T-helper 22 cell (primary cell): ENCODE data around the gene SEC14L5.
A peak's percentile ranks its signal among the peaks of the same experiment; 100 is the strongest.

ENCODE experiments used
- DNase-seq: peaks from one replicate; pipeline ENCODE4 v3.0.0-alpha.2; 2020; ENCODE audit warnings: low read depth

Gene SEC14L5

DNA sequence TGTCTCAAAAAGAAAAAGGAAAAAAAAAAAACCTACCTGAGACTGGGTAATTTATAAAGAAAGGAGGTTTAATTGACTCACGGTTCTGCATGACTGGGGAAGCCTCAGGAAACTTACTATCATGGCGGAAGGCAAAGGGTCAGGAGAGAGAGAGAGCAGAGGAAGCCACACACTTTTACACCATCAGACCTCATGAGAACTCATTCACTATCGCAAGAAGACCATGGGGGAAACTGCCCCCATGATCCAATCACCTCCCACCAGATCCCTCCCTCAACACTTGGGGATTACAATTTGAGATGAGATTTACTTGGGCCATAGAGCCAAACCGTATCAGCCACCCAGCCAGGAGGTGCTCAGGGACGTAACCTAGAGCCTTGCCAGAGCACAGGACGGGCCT is 54.8 kb downstream of the SEC14L5 start:
- DNase-seq, result no peak

DNA sequence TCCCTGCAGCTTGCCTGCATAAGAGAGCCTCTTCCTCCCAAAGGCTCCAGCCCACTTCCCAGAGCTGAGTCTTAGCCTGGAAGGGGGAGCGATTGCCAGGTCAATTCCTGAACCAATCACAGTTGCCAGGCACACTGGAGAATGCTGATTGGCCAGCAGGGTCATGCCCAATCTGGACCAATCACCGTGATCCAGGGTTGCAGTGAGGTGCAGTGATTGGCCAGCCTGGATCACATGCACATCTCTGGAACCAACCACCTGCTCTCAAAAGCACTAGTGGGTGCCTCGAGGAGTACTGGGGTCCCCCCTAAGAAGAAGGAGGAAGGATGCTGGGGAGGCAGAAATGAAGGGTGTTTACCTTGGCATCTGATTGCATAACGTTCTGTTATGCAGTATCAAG is 57.2 kb downstream of the SEC14L5 start:
- no peak for DNase-seq

DNA sequence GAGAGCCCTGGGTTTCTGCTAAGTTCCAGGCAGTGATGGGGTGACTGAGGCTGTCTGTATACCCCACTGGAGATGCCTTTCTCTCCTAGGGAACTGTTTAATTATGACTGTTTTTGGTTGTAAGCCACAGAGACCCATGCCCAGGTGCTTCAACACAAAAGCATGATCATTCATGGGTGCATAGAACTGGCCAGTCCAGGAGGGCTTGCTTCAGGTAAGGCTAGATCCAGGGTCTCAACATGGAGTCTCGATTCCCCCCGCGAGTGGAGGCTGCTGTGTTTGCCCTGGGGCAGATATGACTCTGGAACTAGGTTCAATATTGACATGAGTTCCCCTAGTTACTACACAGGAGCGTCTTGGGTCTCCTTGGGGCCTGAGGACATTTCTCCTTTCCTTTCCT is 57.8 kb downstream of the SEC14L5 start:
- no peak for DNase-seq

DNA sequence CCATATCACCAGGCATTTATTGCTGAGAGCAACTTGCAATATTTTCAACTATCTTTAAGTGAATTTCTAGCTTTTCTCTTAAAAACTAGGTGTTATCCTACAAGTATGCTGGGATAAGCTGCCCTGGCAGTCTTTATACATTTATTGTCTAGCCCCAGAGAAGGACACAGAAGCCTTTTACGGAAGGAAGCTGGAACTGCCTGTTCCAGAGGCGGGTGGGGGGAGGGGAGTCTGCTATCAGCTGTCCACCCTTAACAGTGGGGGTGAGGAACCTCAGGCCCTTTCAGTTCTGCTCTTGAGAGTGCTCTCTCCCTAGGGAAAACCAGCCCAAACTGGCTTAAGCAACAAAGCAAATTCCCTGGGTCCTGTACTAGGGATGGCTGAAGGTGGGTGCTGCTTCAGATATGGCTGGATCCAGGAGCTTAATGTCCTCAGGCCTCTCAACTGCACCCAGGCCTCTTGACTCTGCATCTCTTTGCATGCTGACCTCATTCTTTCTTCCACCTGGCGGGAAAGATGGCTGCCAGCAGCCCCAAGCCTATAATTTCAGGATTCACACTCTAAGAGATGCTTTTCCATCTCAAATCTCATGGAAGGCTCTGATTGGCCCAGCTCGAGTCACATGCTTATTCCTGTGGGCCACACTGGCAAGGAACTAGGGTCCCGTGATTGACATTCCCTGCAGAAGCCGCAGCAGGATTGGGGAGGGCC is 59.0 kb downstream of the SEC14L5 start:
- DNase-seq, result no peak

DNA sequence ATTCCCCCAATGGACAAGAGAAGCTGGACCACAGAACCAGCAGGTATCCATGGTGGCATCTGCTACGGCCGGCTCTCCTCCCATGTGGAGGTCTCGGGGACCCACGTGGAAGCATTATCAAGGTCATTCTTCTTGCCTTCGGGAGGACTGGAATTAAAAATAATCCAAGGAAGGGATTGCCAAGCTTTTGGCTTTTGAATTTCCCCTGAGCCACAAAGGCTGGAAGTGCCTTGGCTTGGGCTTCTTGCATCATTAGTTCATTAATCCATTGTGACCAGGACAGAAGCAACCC is 59.5 kb downstream of the SEC14L5 start:
- DNase-seq, result no peak

DNA sequence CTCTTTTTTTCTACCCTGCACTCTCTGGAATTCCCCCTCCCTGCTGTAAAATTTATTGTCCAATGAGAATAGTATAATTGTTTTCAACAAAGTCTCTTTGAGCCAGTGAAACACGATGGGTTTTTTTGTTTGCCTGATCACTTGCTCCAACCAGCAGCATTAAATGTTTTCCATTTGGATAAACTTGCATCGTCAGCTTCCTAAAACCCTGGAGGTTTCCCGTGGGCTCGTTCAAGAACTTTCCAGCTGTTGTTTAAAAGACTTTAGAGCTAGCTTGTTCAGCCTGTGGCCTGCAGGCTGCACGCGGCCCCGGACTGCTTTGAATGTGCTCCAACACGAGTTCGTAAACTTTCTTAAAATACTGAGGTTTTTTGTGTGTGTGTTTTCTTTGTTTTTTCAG is 60.7 kb downstream of the SEC14L5 start:
- no peak for DNase-seq

DNA sequence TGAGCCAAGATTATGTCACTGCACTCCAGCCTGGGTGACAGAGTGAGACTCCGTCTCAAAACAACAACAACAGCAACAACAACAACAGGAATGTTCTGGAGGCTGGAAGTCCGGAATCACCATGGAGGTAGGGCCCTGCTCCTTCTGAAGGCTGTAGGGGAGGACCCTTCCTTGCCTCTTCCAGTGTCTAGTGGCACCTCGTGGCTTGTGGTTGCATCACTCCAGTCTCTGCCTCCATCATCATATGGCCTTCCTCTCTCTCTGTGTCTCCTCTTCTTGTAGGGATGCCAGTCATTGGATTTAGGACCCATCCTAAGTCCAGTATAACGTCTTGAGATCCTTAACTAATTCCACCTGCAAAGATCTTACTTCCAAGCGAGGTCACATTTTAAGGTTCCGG is 61.6 kb downstream of the SEC14L5 start:
- DNase-seq, result no peak

DNA sequence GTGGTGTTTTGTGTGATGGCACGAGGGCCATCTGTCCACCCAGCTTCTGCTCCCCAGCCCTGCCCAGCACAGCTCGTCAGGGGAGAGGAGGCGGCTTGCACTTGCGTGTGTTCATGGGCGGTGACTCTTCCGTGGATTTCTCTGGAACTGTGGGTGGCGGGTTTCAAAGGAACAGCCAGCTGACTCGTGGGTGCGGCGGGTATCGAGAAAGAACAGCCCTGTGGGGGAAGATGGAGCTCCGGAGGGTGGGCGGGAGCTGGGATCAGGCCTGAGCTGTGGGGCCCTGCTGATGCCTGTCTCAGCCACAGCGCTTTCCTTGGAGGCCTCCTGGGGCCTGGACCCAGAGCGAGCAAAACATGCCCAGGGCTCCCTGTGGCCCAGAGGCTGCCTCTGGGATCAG is 62.4 kb downstream of the SEC14L5 start:
- DNase-seq, result no peak

DNA sequence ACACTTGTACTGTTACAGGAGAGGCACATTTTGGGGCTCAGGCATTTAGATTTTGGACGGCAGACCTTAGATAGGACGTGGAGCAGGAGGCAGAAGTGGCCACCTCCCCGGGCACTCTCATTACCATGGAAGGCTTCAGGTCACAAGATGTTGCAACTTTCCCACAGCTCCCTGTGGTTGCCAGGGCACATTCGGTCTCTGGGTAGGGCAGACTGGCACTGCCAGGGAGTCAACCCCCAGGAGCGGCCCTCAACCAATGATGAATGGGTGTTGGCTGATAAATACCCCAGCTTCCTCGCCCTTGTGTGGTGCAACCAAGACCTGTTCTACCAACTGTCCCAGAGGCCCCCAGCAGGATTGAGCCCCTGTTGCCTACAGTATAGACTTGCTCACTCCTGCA is 64.4 kb downstream of the SEC14L5 start:
- DNase-seq, result no peak

DNA sequence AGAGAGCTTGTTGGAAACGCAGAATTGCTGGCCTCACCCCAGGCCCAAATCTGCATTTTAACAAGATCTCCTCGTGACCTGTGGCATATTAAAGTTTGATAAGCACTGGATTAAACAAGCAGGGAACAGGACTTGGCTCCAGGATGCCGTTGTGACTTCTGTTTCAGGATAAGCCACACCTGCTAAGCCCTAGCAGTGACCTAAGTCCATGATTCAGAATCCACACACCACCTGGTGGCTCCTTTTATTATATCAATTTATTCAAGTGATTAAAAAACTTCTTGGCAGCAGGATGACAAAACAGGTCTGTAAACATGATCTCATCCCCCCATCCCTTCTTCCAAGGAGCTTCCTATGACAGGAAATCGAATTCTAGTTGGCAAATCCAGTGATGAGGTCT is 66.5 kb downstream of the SEC14L5 start:
- DNase-seq, result no peak

DNA sequence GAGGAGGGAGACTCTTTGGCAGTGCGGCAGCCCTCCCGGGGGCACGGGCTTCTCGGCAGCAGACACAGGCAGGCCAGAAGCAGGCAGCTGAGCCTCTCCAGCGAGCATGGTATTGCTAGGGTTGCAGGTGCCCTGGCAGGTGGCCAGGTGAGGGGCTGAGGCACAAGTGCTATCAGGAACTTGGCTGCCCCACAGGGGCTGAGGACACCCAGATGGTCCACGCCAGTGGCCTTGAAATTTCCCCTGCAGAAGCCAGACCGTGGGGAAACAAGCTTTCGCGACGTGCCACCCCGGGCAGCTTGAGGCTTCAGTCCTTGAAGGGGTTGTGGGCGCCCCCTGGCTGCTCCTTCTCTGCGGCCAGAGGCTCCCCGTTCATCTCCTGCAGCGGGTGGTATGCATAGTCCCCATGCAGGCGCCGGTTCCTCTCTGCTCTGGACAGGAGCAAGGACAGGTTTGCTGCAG is 67.1 kb downstream of the SEC14L5 start:
- no peak for DNase-seq

DNA sequence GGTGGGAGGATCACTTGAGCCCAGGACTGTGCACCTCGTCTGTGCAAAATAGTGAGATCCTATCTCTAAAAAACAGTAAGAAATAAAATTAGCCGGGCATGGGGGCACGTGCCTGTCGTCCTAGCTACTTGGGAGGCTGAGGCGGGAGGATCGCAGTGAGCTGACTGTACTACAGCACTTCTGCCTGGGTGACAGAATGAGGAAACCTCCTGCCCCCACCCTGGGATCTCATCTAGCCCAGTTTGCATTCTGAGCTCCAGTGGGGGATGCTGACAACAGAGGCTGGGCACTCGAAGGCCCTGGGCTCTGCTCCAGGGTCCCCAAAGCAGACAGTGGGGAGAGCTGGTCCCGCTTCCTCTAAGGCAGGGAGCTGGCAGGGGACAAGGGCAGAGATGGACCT is 68.5 kb downstream of the SEC14L5 start:
- no peak for DNase-seq

DNA sequence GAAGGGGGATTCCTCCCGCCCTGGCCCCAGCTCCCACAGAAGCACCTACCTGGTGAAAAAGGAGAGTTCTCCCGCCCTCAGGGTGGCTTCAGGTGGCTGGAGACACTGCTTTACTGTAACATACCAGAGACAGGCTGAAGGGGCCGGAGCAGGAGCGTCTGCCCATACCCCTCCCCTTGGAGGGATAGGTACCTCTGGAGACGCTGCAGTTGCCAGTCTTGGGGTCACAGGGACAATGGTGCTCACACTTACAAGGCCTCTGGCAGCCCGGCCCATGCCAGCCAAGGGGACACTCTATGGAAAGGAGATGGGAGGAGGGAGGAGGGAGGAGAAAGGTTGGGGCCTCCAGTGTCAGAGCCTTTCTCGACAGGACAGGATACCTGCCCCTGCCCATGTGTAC is 69.0 kb downstream of the SEC14L5 start:
- no peak for DNase-seq

DNA sequence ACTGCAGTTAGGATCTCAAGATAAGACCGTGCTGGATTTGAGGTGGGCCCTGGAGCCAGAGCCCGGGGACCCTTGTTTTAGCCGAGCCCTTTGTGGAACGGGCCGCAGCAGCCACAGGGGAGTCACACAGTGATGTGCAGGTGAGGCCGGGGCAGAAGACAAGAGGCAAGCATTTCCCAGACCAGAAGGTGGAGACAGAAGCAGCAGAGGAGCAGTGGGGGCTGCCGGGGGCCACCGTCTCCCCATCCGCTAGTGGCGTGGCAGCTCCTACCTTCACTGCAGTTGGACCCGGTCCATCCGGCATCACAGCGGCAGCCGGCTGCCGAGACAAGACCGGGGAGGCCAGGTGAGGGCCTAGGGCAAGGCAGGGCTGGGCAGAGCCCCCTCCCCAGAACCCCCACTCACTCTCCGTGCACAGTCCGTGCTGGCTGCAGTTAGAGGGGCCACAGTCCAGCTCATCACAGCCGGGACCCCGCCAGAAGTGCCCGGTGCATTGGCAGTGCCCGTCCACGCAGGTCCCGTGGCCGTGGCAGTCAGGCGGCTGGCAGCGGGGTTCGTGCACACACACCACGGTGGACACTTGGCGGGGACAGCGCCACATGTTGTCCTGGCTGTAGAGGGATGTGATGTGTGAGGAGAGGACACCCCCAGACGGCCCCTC is 69.6 kb downstream of the SEC14L5 start:
- no peak for DNase-seq

DNA sequence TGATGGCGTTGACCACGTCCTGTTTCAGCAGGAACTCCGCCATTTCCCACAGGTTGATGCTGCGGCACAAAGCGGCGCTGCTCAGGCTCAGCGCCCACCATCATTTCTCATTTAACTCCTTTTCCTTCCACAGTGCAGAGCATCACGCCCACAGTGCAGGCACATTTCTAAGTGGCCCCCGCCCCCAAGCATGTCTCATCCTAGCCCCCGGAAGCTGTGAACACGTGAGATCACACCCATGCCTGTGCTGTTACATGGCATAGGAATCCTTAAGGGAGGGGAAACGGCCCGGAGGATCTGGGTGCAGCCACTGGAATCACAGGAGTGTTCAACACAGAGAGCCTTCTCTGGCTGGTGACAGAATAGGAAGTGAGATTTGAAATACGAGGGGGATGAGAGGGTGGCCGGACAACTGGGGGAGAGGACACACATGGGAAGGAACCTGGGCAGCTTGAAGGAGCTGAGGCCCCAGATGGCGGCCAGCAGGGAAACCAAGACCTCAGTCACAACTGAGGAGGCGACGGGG is 70.9 kb downstream of the SEC14L5 start:
- no peak for DNase-seq

DNA sequence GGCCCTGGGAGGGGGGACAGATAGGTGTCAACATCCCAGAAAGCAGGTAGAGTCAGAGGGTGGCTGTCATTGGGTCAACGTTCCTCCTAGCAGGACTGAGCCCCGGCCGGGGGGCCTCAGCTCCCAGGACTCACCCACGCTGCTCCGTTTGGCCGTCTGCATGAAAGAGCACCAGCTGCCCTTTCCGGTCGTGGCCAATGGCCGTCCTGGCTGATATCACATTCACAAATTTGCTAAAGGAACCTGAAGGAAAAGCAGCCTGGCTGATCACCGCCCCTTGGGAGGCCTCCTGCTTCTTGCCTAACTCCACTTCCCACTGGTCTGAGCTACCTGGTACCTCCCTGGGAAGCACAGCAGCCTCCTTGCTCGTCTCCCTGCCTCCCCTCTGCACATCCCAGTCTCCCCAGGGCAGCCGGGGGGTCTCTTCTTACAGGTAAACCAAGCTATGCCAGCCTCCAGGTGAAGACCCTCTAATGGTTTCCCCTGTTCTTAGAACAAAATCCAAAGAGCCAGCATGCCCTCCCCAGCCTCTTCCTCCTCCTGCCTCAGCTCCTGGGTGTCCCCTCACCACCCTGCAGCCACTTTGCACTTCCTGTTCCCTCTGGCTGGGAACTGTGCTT is 72.2 kb downstream of the SEC14L5 start:
- no peak for DNase-seq

DNA sequence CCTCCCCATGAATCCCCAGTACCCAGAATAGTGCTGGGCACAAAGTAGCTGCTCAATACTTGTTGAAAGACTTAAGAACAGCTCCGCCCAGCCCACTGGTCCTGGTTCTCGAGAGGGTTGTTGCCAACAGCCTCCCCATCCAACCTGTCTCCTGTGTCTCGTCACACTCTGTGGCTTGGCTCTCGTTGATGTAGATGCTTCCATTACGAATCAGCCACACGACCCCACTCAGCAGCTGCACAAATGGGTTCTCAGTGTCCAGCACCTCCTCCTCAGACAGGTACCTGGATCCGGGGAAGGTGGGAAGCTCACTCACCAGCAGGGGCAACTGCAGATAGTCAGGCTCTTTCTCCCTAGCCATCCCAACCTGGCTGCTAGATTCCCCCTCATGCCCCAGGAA is 73.5 kb downstream of the SEC14L5 start:
- DNase-seq, result no peak

DNA sequence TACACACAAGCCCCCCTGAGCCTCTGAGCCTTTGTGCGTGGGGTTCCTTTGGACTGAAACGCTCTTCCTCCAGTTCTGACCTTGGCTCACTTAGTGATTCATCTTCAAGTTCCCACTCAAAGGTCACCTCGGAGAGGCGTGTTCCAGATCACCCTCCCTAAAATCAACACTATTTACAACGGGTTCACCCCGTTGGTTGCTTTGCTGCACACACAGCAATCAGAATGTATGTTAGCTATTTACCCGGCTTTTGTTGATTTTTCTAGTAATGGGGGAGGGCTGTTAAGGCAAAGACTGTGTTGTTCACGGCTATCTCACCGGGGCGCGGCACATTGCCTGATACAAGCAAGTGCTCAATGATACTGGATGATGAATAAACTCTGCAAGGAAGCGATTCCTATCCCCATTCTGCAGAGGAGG is 74.6 kb downstream of the SEC14L5 start:
- no peak for DNase-seq

DNA sequence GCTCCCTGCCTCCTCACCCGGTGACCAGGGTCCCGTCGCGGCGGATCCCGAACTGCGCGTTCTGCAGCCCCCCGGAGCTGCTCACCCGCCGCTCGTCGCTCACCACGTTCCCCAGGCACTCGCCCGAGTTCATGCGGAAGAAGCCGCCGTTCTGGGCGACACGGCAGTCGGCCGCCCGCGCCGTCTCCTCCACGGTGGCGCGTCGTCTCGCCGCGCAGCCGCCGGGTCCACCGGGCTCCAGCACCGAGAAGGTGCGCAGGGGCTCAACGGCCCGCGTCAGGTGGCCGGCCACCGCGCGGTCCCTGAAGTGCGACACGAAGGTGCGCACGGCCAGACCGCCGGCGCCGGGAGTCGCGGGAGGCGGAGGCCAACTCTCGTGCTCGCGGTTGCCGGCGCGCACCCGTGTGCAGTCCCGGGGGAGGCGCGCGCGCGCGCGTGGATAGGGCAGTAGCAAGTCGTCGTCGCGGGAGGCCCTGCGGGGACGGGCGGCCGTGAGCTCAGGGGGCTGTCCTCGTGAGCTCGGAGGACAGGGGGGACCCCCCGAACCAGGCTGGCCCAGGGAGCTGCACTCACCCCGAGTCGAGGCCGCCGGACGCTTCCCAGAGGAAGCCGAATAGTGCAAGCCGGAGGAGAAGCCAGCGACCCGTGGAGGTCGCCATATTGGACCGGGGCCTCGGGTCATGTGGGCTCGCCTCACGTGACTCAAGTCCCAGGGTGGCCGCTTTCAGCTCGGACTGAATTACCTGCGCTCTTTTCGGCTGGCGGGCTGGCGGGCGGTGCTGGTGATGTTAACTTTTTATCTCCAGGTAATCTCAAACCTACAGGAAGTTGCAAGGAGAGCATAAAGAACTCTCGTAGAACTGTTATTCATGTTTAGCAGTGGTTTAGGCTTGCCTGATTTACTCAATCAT is 75.4 kb downstream of the SEC14L5 start, which contains the start of gene NAGPA:
NAGPA (minus strand) TSS at position 680 of the 911 bp plus-strand sequence; CDS start at position 659, 21 bp downstream.
- peak; percentile 67 for DNase-seq

DNA sequence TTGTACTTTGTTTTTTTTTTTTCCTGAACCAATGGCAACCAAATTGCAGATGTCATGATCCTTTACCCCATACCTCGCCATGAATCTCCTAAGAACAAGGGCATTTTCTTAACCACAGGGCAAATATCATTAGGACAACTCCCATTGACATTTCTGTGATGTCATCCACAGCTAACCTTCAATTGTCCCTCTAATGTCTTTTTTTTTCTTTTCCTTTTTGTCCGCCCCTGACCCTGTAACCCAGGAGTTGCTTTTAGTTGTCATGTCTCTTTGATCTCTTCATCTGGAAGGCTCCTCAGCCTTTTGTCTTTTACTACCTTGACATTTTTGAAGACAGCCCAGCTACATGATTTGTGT is 76.0 kb downstream of the SEC14L5 start:
- DNase-seq, result no peak

DNA sequence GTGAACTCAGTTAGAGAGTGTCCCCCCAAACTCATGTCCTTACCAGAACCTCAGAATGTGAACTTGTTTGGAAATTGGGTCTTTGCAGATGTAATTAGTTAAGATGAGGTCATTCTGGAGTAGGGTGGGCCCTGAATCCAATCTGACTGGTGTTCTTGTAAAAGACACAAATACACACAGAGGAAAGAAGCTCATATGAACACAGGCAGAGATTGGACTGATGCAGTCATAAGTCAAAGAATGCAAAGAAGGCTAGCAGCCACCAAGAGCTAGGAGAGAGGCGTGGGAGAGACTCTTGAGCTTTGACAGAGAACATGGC is 77.7 kb downstream of the SEC14L5 start:
- no peak for DNase-seq
